ENCODE data around the gene ANTXRL.

- TF ChIP-seq CTCF (IDR thresholded peaks at IDR 0.05), result no peak
- no peak for TF ChIP-seq CEBPB (IDR thresholded peaks at IDR 0.05)
- no peak for TF ChIP-seq POLR2A (IDR thresholded peaks at IDR 0.05; ENCODE audit: low read length)
- TF ChIP-seq MAX (IDR thresholded peaks at IDR 0.05), result no peak
- TF ChIP-seq JUN (IDR thresholded peaks at IDR 0.05), result no peak
- no peak for TF ChIP-seq JUNB (IDR thresholded peaks at IDR 0.05)
- TF ChIP-seq SREBF2 (IDR thresholded peaks at IDR 0.05), result no peak
- no peak for TF ChIP-seq RFX5 (IDR thresholded peaks at IDR 0.05)
- no peak for TF ChIP-seq EP300 (IDR thresholded peaks at IDR 0.05)
- TF ChIP-seq ZNF302 (CRISPR knock-in tag; IDR thresholded peaks at IDR 0.05), result no peak
- TF ChIP-seq USF2 (IDR thresholded peaks at IDR 0.05), result no peak
- no peak for TF ChIP-seq MAZ (IDR thresholded peaks at IDR 0.05; ENCODE audit: borderline replicate concordance, low read depth, low read length)
Observed at GRCh38 chr10:46301056-46301645, 14.4 kb downstream of the ANTXRL start.
